HepG2 (cell line): ENCODE data around the gene NLRP5. TPM values are rescaled to one million over a fixed set of nuclear protein-coding genes. Genes with fewer than 3 reads are reported as not detected.

ENCODE experiments used
- ATAC-seq: fragments of 200-7000 bp; cut with Tn5 transposase; 3 replicates; pipeline ENCODE4 v1.9.1; 2020; ENCODE audit warnings: mild to moderate bottlenecking, moderate library complexity
- BruUV-seq: library from RNA; stranded (reverse); fragments of 400-500 nt; replicated peaks from 2 replicates; lab custom pipeline; 2021; lab: Mats Ljungman, UMichigan
- CTCF ChIA-PET: fragments of 300-600 bp; formaldehyde crosslinking; extraction: SDS; loops from one replicate; lab custom pipeline; 2021; ENCODE audit warnings: low total read pairs, inconsistent platforms, low intra/inter-chr PET ratio; lab: Yijun Ruan, JAX
- POLR2A ChIA-PET: fragments of 350-600 bp; sonication (Branson Sonifier 250); formaldehyde crosslinking; loops from one replicate; lab custom pipeline; 2020; ENCODE audit warnings: antibody characterized with exemption, inconsistent platforms; lab: Yijun Ruan, JAX
- DNase-seq: peaks from one replicate; pipeline ENCODE4 v3.0.0-alpha.2; 2015; ENCODE audit warnings: low spot score
- FAIRE-seq: peaks from 3 replicates; lab custom pipeline; 2011; peaks lifted over from hg19 to GRCh38; lab: Jason Lieb, UNC
- H2AFZ ChIP-seq: one replicate; pipeline ENCODE4 v1.6.1; 2011; ENCODE audit warnings: low read length, inconsistent platforms
- H3K27ac ChIP-seq: fragments of 300-600 bp; 3 replicates; pipeline ENCODE4 v1.8.0; 2011; ENCODE audit warnings: mixed run types, mild to moderate bottlenecking, mixed read lengths, low read length, inconsistent platforms; ENCODE audit not compliant: insufficient read depth; ENCODE audit errors: extremely low read length
- H3K27me3 ChIP-seq, 2 experiments: fragments of 200-600 bp in 1 of 2; 2 replicates in 1 of 2; 3 replicates in 1 of 2; pipeline versions ENCODE4 v1.6.0 to v1.8.0; 2011; ENCODE audit warnings: low read length in 2 of 2, mild to moderate bottlenecking in 2 of 2, moderate library complexity in 2 of 2, inconsistent platforms in 1 of 2; ENCODE audit not compliant: insufficient read depth in 2 of 2, control insufficient read depth in 1 of 2
- H3K36me3 ChIP-seq, 2 experiments: fragments of 200-600 bp in 1 of 2; replicated peaks in 1 of 2; 2 replicates in 1 of 2; 3 replicates in 1 of 2; pipeline versions ENCODE4 v1.5.1 to v1.8.0; 2011; ENCODE audit warnings: low read length in 2 of 2, inconsistent platforms in 1 of 2; ENCODE audit not compliant: insufficient read depth in 2 of 2, control insufficient read depth in 1 of 2
- H3K4me1 ChIP-seq: 2 replicates; pipeline ENCODE4 v1.5.1; 2012; ENCODE audit warnings: low read length, inconsistent platforms; ENCODE audit not compliant: insufficient read depth
- H3K4me2 ChIP-seq: 2 replicates; pipeline ENCODE4 v1.6.0; 2011; ENCODE audit warnings: low read depth, low read length, inconsistent platforms
- H3K4me3 ChIP-seq, 3 experiments: fragments of 200-600 bp in 1 of 3; sonication (generic), shearing (Covaris generic) in 1 of 3; replicated peaks in 1 of 3; 2 replicates each; pipeline ENCODE4 v1.5.1; 2011 to 2016; ENCODE audit warnings: low read length in 3 of 3, inconsistent platforms in 2 of 3, low read depth in 2 of 3, mild to moderate bottlenecking in 2 of 3, control low read depth in 1 of 3, mixed read lengths in 1 of 3; ENCODE audit not compliant: insufficient read depth in 1 of 3
- H3K79me2 ChIP-seq: one replicate; pipeline ENCODE4 v1.6.1; 2011; ENCODE audit warnings: low read length, inconsistent platforms; ENCODE audit not compliant: insufficient read depth
- H3K9ac ChIP-seq: 2 replicates; pipeline ENCODE4 v1.6.0; 2011; ENCODE audit warnings: mild to moderate bottlenecking, low read depth, low read length, inconsistent platforms; ENCODE audit not compliant: insufficient read depth
- H3K9me3 ChIP-seq: 2 replicates; pipeline ENCODE4 v1.5.1; 2012; ENCODE audit warnings: mild to moderate bottlenecking, low read length
- H4K20me1 ChIP-seq: 2 replicates; pipeline ENCODE4 v1.6.0; 2011; ENCODE audit warnings: inconsistent platforms, mild to moderate bottlenecking, low read length, moderate library complexity; ENCODE audit not compliant: insufficient read depth
- CSRNP2 ChIP-seq: sonication (generic); formaldehyde crosslinking; conservative IDR thresholded peaks from 2 replicates; pipeline ENCODE4 v1.8.0; 2022; ENCODE audit warnings: low read depth, missing genetic modification reagents
- DNMT1 ChIP-seq: sonication (generic); formaldehyde crosslinking; IDR thresholded peaks from 2 replicates; pipeline ENCODE4 v1.5.1; 2020; ENCODE audit warnings: mild to moderate bottlenecking, missing genetic modification reagents
- HNF4G ChIP-seq, 2 experiments: sonication (generic) in 1 of 2; formaldehyde crosslinking in 1 of 2; IDR thresholded peaks; 2 replicates each; pipeline versions ENCODE4 v1.4.0 to v1.6.1; 2011 to 2020; ENCODE audit warnings: borderline replicate concordance in 2 of 2, low read depth in 2 of 2, mild to moderate bottlenecking in 2 of 2, low read length in 1 of 2, missing genetic modification reagents in 1 of 2, moderate library complexity in 1 of 2
- JDP2 ChIP-seq: sonication (generic); formaldehyde crosslinking; IDR thresholded peaks from 2 replicates; pipeline ENCODE4 v1.8.1; 2022; ENCODE audit warnings: missing genetic modification reagents, borderline replicate concordance
- KMT2A ChIP-seq: sonication (generic); formaldehyde crosslinking; IDR thresholded peaks from 2 replicates; pipeline ENCODE4 v1.4.0; 2020; ENCODE audit warnings: missing genetic modification reagents
- NKX3-1 ChIP-seq: sonication (generic); formaldehyde crosslinking; IDR thresholded peaks from 2 replicates; pipeline ENCODE4 v1.5.0; 2020; ENCODE audit warnings: missing genetic modification reagents
- NR2F1 ChIP-seq, 2 experiments: fragments of 450-650 bp in 1 of 2; formaldehyde crosslinking in 1 of 2; IDR thresholded peaks; 2 replicates each; pipeline versions ENCODE4 v1.5.0 to v1.6.1; 2016 to 2020; ENCODE audit warnings: mild to moderate bottlenecking in 1 of 2, missing compliant biosample characterization in 1 of 2, missing genetic modification reagents in 1 of 2, moderate library complexity in 1 of 2
- RNF219 ChIP-seq: sonication (generic); formaldehyde crosslinking; IDR thresholded peaks from 2 replicates; pipeline ENCODE4 v1.5.0; 2020; ENCODE audit warnings: mild to moderate bottlenecking, missing genetic modification reagents
- TBL1XR1 ChIP-seq: fragments of 150-350 bp; IDR thresholded peaks from 2 replicates; pipeline ENCODE4 v1.6.1; 2014; ENCODE audit warnings: borderline replicate concordance, low read length; ENCODE audit not compliant: partially characterized antibody
- ZMYM4 ChIP-seq: sonication (generic); formaldehyde crosslinking; IDR thresholded peaks from 2 replicates; pipeline ENCODE4 v1.8.1; 2023; ENCODE audit warnings: mild to moderate bottlenecking, missing genetic modification reagents
- ZNF275 ChIP-seq: sonication (generic); formaldehyde crosslinking; IDR thresholded peaks from 2 replicates; pipeline ENCODE4 v1.8.0; 2022; ENCODE audit warnings: missing genetic modification reagents, mild to moderate bottlenecking, inconsistent platforms, borderline replicate concordance
- ZNF333 ChIP-seq: sonication (generic); formaldehyde crosslinking; IDR thresholded peaks from 2 replicates; pipeline ENCODE4 v1.4.0; 2020; ENCODE audit warnings: mild to moderate bottlenecking, missing genetic modification reagents, borderline replicate concordance
- ZNF382 ChIP-seq: sonication (generic); formaldehyde crosslinking; IDR thresholded peaks from 2 replicates; pipeline ENCODE4 v1.5.0; 2020; ENCODE audit warnings: missing genetic modification reagents, mild to moderate bottlenecking, borderline replicate concordance
- ZNF446 ChIP-seq: sonication (generic); formaldehyde crosslinking; IDR thresholded peaks from 2 replicates; pipeline ENCODE4 v1.5.0; 2020; ENCODE audit warnings: mild to moderate bottlenecking, missing genetic modification reagents
- ZNF512B ChIP-seq: sonication (generic); formaldehyde crosslinking; IDR thresholded peaks from 2 replicates; pipeline ENCODE4 v1.5.1; 2020; ENCODE audit warnings: missing genetic modification reagents, mild to moderate bottlenecking, borderline replicate concordance
- WGBS: methylation state at CpG from one replicate; pipeline ENCODE4 v1.1.6; 2017; ENCODE audit warnings: low lambda C conversion rate; 5-methylcytosine and 5-hydroxymethylcytosine counted together
- in situ Hi-C: cut with HindIII; loops from 2 replicates; pipeline ENCODE4 v1.10.0; 2017; ENCODE audit warnings: low pct_unique_long_range_greater_than_20kb; ENCODE audit not compliant: extremely low pct_ligation_motif_present
- intact Hi-C: fragments of 100-400 bp; cut with micrococcal nuclease; formaldehyde crosslinking; loops from one replicate; pipeline ENCODE4 v1.10.0; 2022; ENCODE audit not compliant: unreplicated experiment
- polyA plus RNA-seq, 8 experiments: library from polyadenylated mRNA; depleted of rRNA in 3 of 8; stranded (reverse) in 7 of 8; unstranded in 1 of 8; fragments of >200 nt; fragmentation: Illumina TruSeq in 4 of 8; extraction: Trizol in 4 of 8; gene quantifications; 2 replicates each; pipeline versions ENCODE4 v1.2.1 to v1.2.3, GENCODE V29; 2011 to 2016; ENCODE audit warnings: low read depth in 4 of 8, missing spikeins in 1 of 8, mixed read lengths in 1 of 8; ENCODE audit not compliant: insufficient read depth in 1 of 8
- total RNA-seq, 5 experiments: library from RNA; depleted of rRNA; stranded (reverse); fragments of >200 nt; fragmentation: Illumina TruSeq; extraction: Trizol; gene quantifications; 2 replicates each; pipeline ENCODE4 v1.2.3, GENCODE V29; 2016; ENCODE audit warnings: low read depth in 1 of 5

NLRP5 gene
- total and polyA plus RNA-seq, 2 of the 13 experiments (the other 11 are each of a cell fraction or from before 2014, with no cell fraction given), result not detected

- H3K9ac ChIP-seq, result no peak overlapping the region
- peaks cover 35% of the 10 kb centered on the region for H4K20me1 ChIP-seq
- peaks cover 36% of the 10 kb centered on the region for H3K79me2 ChIP-seq
- H3K4me3 ChIP-seq, result no peak overlapping the region
- H3K36me3 ChIP-seq, result peaks cover 30 to 61% of the 10 kb centered on the region in 2 experiments
- no peak for DNase-seq
- ChIA-PET POLR2A (no interaction called here), CTCF (no interaction called here)
- H2AFZ ChIP-seq, result no peak overlapping the region
- FAIRE-seq, result no peak
- H3K27me3 ChIP-seq, result no peaks in the 10 kb centered on the region; a peak in 1 of 5 replicates
- H3K9me3 ChIP-seq, result peaks cover 11% of the 10 kb centered on the region; the same call in 1 of the 2 replicates
- H3K4me2 ChIP-seq, result no peak overlapping the region
- no peak for ATAC-seq
- 96% methylated on average over 36 of the region's 38 CpGs for WGBS
- BruUV-seq, result no TSS peak
- intact Hi-C loops, result no loop called here
- H3K27ac ChIP-seq, result no peak overlapping the region
- in situ Hi-C loops, result no loop called here
- H3K4me1 ChIP-seq, result no peaks in the 10 kb centered on the region
- no peak for TF ChIP-seq KMT2A (CRISPR knock-in tag)
- TF ChIP-seq CSRNP2 (CRISPR knock-in tag), result no peak
- TF ChIP-seq TBL1XR1, result no peak
- no peak for TF ChIP-seq ZNF446 (CRISPR knock-in tag)
- TF ChIP-seq DNMT1, result no peak
- no peak for TF ChIP-seq ZNF333 (CRISPR knock-in tag)
- no peak for TF ChIP-seq ZNF275 (CRISPR knock-in tag)
- TF ChIP-seq ZMYM4, result no peak
- no peak for TF ChIP-seq NKX3-1
- TF ChIP-seq NR2F1 (CRISPR knock-in tag; IDR thresholded peaks at IDR 0.05), result no peak
- no peak for TF ChIP-seq JDP2 (CRISPR knock-in tag)
- no peak for TF ChIP-seq ZNF512B (CRISPR knock-in tag)
- TF ChIP-seq HNF4G (IDR thresholded peaks at IDR 0.05; ENCODE audit: borderline replicate concordance, low read depth, low read length), result no peak
- TF ChIP-seq HNF4G (CRISPR knock-in tag; IDR thresholded peaks at IDR 0.05; ENCODE audit: borderline replicate concordance, low read depth), result no peak
- no peak for TF ChIP-seq ZNF382 (CRISPR knock-in tag)
- TF ChIP-seq RNF219 (CRISPR knock-in tag), result no peak
Observed at GRCh38 chr19:56091751-56092546, 105.4 kb downstream of the NLRP5 start.
